AG10803 (cell line): ENCODE results near the gene CAMK1.

Experiments
- DNase-seq: peaks from one replicate; pipeline ENCODE4 v3.0.0; 2010; ENCODE audit warnings: low read depth
- H3K4me3 ChIP-seq: 2 replicates; pipeline ENCODE4 v1.5.1; 2011; ENCODE audit warnings: mild to moderate bottlenecking, low read length, control low read depth
- TF ChIP-seq, protein P1 (sequence below): conservative IDR thresholded peaks from 2 replicates; pipeline ENCODE4 v1.5.1; 2011; ENCODE audit warnings: mild to moderate bottlenecking, low read length, control low read depth, inconsistent platforms

Gene CAMK1

DNA sequence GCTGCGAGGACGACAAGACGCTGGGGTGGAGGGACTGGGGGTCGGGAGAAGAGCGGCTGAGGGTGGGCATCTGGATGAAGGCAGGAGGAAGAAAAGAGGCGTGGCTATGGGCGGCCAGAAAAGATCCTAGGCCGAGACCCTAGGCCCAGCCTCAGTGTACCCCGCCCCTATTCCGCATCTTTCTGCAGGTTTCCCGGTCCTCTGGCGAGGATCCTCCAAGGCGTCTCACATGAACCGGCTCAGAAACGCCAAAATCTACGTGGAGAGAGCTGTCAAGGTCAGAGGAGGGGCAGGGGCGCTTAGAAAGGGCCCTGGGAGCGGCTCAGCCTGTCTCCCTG, 40.7 kb upstream of the CAMK1 start:
- DNase-seq: no peak
- H3K4me3 ChIP-seq: peak overlapping the region; percentile 69
- TF ChIP-seq, protein P1, sequence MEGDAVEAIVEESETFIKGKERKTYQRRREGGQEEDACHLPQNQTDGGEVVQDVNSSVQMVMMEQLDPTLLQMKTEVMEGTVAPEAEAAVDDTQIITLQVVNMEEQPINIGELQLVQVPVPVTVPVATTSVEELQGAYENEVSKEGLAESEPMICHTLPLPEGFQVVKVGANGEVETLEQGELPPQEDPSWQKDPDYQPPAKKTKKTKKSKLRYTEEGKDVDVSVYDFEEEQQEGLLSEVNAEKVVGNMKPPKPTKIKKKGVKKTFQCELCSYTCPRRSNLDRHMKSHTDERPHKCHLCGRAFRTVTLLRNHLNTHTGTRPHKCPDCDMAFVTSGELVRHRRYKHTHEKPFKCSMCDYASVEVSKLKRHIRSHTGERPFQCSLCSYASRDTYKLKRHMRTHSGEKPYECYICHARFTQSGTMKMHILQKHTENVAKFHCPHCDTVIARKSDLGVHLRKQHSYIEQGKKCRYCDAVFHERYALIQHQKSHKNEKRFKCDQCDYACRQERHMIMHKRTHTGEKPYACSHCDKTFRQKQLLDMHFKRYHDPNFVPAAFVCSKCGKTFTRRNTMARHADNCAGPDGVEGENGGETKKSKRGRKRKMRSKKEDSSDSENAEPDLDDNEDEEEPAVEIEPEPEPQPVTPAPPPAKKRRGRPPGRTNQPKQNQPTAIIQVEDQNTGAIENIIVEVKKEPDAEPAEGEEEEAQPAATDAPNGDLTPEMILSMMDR: no peak

DNA sequence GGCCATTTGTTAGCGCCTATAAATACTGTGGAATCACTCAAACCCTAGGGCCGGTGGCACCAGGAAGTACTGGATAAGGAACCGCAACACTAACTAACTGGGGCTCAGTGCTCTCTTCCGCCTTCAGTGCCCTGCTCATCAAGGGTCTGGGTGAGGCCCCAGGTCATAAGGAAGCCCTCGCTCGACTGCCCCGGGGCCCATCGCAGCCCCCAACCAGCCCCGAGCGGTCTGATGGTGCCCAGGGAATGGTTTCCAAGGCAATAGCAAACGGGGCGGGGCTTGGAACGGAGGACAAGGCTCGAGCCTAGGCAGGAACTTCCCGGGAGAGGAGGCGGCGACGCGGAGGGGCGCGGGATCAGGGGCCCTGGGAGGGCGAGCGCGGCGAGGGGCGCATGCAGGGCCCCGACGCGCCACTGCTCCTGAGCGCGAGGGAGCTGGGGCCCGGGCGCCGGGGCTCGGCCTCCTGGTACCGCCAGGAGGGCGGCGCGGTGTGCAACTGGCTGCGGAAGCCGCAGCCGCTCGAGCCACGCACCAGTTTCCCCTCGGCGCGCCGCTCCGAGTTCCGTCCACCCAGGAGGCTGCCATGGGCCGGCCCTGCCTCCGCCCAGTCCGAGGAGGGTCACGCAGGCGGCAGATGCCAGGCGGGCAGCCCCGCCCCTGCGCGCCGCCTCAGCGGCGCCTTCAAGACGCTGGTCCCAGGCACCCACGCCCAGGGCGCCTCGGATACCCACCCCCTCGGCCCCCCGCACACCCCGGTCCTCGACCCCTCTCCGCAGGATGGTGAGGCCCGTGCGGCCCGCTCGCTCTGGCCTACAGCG, 40.1 kb upstream of the CAMK1 start, which contains the start of gene TTLL3:
TSS of gene TTLL3 (plus strand) at position 648 of the 818 bp plus-strand sequence. CDS start 400 bp downstream, outside the sequence.
- TF ChIP-seq, protein P1: no peak
- peak within 1 kb of the TSS; percentile 69 for H3K4me3 ChIP-seq
- DNase-seq: peak; percentile 58

DNA sequence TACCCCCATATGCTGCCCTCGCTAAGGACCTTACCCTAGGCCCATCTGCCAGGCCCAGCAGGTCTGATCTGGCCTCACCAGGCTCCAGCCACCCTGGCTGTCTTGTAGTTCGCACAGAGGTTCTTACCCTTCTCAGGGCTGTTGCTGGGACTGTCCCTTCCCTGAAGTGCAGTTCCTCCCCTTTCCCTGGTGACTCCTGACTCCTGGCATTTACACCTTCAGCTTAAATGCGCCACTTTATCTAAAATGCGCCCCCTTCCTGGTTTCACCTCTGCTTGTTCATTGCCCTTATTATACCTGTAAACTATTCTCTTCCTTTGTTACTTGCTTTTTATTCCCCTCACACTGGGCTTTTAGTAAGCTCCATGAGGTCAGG, 39.5 kb upstream of the CAMK1 start:
- DNase-seq: no peak
- peak overlapping the region; percentile 69 for H3K4me3 ChIP-seq

DNA sequence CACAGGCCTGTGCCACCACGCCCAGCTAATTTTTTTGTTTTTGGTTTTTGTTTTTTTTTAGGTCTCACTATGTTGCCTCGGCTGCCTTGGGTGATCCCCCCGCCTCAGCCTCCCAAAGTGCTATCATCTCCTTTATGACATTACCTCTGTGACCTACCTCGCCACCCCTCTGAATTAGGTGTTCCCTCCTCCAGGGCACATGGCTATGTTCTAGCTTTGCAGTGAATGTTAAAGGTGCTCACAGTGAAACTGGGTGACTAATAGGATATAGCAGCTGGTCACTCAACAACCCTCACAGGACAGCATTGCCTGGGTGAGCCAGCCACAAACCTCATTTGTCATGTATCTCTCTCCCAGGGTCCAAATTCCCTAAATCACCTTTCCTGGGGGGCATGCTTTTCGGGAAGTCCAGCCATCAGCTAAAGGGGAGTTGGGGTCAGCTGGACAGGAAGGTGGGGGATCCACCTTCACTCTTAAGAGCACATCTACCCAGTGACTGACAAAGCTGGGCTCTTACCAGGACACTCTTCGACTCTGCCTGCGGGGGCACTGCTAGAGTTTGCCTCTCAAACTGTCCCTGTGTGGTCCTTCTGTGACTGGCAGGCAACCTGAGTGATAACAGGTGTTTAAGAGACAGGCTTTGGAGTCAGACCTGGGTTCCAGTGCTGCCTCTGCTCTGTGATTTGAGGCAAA, 38.7 kb upstream of the CAMK1 start:
- no peak overlapping the region for H3K4me3 ChIP-seq
- DNase-seq: peak; percentile 18
- TF ChIP-seq, protein P1: peak; percentile 29

More for the DNA sequence above, 39.5 kb upstream of the CAMK1 start:
- TF ChIP-seq, protein P1: no peak

DNA sequence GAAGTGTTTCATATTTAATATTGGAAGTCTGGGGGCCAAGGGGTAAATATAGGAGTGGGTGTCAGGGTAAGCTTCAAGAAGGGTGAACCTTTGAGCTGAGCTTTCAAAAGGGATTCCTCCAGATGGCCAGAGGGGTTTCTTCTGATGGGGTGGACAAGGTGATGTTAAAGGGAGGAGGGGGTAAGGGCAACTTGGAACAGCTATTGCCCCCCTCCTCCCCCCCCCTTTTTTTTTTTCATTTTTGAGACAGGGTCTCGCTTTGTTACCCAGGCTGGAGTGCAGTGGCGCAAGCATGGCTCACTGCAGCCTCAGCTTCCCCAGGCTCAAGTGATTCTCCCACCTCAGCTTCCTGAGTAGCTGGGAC, 38.2 kb upstream of the CAMK1 start:
- no peak for DNase-seq
- TF ChIP-seq, protein P1: no peak
- H3K4me3 ChIP-seq: no peak overlapping the region

DNA sequence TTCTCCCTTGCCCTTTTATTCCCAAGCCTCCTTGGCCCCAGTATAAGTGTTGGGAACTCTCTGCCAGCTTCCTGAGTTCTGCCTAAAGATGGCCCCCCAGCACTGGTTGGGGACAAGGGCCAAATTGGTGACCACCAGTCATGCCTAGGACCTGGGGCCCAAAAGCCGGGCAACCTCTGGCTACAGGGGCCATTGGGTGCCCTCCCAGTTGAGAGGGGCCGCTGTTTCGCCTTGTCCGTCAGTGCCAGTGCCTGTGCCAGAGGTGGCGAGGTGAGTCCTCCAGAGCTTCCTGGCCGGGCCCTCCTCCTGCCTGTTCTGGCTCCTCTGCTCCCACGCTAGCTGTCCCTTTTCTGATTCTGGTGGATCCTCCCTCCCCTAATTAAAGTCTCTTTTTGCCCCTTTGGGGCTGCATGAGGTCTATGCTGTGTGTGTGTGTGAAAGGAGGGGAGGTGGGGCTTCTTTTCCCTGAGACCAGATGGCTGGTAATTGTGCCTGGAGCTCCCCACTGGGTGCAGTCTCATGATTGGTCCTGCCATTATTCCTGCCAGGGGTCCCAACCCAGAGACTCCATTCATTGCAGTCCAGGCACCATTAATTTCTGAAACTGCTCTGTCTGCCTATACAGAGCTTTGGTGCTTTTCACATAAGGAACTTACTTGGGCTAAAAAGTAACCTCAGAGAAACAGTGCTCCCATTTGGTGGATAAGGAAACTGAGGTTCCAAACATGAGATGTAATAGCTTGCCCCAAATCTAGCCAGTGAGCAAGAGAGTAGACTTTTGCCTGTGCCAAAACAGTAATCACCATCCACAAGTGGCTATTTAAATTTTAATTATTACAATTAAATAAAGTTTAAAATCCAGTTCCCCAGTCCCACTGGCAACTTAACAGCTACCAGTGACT, 37.2 kb upstream of the CAMK1 start:
- TF ChIP-seq, protein P1: no peak
- no peak for DNase-seq

More for the DNA sequence above, 37.2 kb upstream of the CAMK1 start:
- no peak overlapping the region for H3K4me3 ChIP-seq
